OCI-LY3 (cell line): ENCODE results near the gene CHAC1.

ENCODE experiments used
- EZH2phosphoT487 ChIP-seq: fragments of 200-600 bp; shearing (Covaris generic); IDR thresholded peaks from 2 replicates; pipeline ENCODE4 v1.6.1; 2018; ENCODE audit warnings: antibody characterized with exemption, mixed run types, low read depth
- TF ChIP-seq, protein P1 (sequence below): fragments of 200-600, 300-600 bp; sonication (generic); IDR thresholded peaks from 2 replicates; pipeline ENCODE4 v1.5.1; 2014; ENCODE audit warnings: antibody characterized with exemption, low read length, low read depth

DNA sequence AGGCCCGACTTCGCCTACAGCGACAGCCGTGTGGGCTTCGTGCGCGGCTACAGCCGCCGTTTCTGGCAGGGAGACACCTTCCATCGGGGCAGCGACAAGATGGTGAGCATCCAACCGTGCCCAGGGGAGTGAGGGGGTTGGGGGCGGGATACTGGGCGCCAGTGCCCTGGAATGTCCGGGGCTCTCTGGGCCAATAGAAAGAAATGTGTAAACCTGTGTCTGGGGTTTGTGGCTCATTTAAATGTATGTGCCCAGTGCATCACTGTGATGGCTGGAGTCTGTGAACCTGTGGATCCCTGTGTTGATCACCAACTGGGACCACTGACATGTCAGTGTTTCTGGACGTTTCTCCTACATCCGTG is 423 bp downstream of the CHAC1 start:
- TF ChIP-seq, protein P1, sequence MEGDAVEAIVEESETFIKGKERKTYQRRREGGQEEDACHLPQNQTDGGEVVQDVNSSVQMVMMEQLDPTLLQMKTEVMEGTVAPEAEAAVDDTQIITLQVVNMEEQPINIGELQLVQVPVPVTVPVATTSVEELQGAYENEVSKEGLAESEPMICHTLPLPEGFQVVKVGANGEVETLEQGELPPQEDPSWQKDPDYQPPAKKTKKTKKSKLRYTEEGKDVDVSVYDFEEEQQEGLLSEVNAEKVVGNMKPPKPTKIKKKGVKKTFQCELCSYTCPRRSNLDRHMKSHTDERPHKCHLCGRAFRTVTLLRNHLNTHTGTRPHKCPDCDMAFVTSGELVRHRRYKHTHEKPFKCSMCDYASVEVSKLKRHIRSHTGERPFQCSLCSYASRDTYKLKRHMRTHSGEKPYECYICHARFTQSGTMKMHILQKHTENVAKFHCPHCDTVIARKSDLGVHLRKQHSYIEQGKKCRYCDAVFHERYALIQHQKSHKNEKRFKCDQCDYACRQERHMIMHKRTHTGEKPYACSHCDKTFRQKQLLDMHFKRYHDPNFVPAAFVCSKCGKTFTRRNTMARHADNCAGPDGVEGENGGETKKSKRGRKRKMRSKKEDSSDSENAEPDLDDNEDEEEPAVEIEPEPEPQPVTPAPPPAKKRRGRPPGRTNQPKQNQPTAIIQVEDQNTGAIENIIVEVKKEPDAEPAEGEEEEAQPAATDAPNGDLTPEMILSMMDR: no peak
- no peak for TF ChIP-seq EZH2phosphoT487
